Liver (tissue), 9 donors: ENCODE results near the gene DPYD. TPM values are rescaled to one million over a fixed set of nuclear protein-coding genes. Genes with fewer than 3 reads are reported as not detected.

Experiments used
- DNase-seq: peaks from one replicate; pipeline ENCODE4 v3.0.0-alpha.2; 2017; ENCODE audit warnings: low spot score
- H3K27ac ChIP-seq, 2 donors: one replicate each; pipeline ENCODE4 v1.7.0; 2013; ENCODE audit warnings: inconsistent platforms in 2 of 2, low read length in 2 of 2, control low read depth in 1 of 2, low read depth in 1 of 2, mild to moderate bottlenecking in 1 of 2
- H3K27me3 ChIP-seq, 4 donors: one replicate each; pipeline versions ENCODE4 v1.6.1 to v1.7.0; 2013; ENCODE audit warnings: low read length in 3 of 4, inconsistent platforms in 1 of 4, mild to moderate bottlenecking in 1 of 4, moderate library complexity in 1 of 4; ENCODE audit not compliant: control insufficient read depth in 4 of 4, insufficient read depth in 4 of 4
- H3K36me3 ChIP-seq, 4 donors: one replicate each; pipeline versions ENCODE4 v1.6.1 to v1.7.0; 2013; ENCODE audit warnings: low read length in 3 of 4, mild to moderate bottlenecking in 3 of 4, low read depth in 1 of 4, moderate library complexity in 1 of 4; ENCODE audit not compliant: control insufficient read depth in 4 of 4, insufficient read depth in 3 of 4
- H3K4me1 ChIP-seq, 4 donors: one replicate each; pipeline versions ENCODE4 v1.6.1 to v1.7.0; 2013; ENCODE audit warnings: low read length in 3 of 4, mild to moderate bottlenecking in 3 of 4, moderate library complexity in 1 of 4; ENCODE audit not compliant: control insufficient read depth in 4 of 4, insufficient read depth in 4 of 4
- H3K4me3 ChIP-seq, 3 donors: one replicate each; pipeline versions ENCODE4 v1.6.1 to v1.7.0; 2013; ENCODE audit warnings: low read length in 3 of 3, control low read depth in 1 of 3, low read depth in 1 of 3, mild to moderate bottlenecking in 1 of 3
- H3K9ac ChIP-seq, 2 donors: one replicate each; pipeline ENCODE4 v1.7.0; 2013; ENCODE audit warnings: low read length in 2 of 2, mild to moderate bottlenecking in 2 of 2, moderate library complexity in 2 of 2, control low read depth in 1 of 2, low read depth in 1 of 2
- H3K9me3 ChIP-seq, 4 donors: one replicate each; pipeline versions ENCODE4 v1.6.1 to v1.7.0; 2013; ENCODE audit warnings: low read length in 3 of 4; ENCODE audit not compliant: control insufficient read depth in 4 of 4
- EGR1 ChIP-seq, 2 donors: IDR thresholded peaks; 2 replicates each; pipeline ENCODE4 v1.6.1; 2016 to 2018; ENCODE audit warnings: antibody characterized with exemption in 2 of 2, low read depth in 2 of 2
- FOXA1 ChIP-seq: IDR thresholded peaks from 2 replicates; pipeline ENCODE4 v1.6.1; 2016; ENCODE audit warnings: antibody characterized with exemption
- FOXA2 ChIP-seq: IDR thresholded peaks from 2 replicates; pipeline ENCODE4 v1.6.1; 2016; ENCODE audit warnings: antibody characterized with exemption
- GABPA ChIP-seq, 2 donors: IDR thresholded peaks in 1 of 2; conservative IDR thresholded peaks in 1 of 2; 2 replicates each; pipeline ENCODE4 v1.6.1; 2016; ENCODE audit warnings: antibody characterized with exemption in 2 of 2, mild to moderate bottlenecking in 1 of 2, moderate library complexity in 1 of 2
- HNF4A ChIP-seq, 2 donors: conservative IDR thresholded peaks; 2 replicates each; pipeline ENCODE4 v1.6.1; 2016; ENCODE audit warnings: antibody characterized with exemption in 2 of 2, mild to moderate bottlenecking in 2 of 2
- HNF4G ChIP-seq: IDR thresholded peaks from 2 replicates; pipeline ENCODE4 v1.6.1; 2016; ENCODE audit warnings: antibody characterized with exemption
- JUND ChIP-seq, 2 donors: IDR thresholded peaks; 2 replicates each; pipeline ENCODE4 v1.6.1; 2016; ENCODE audit warnings: antibody characterized with exemption in 2 of 2
- NR2F2 ChIP-seq: IDR thresholded peaks from 2 replicates; pipeline ENCODE4 v1.6.1; 2016; ENCODE audit warnings: antibody characterized with exemption
- RAD21 ChIP-seq, 2 donors: IDR thresholded peaks; 2 replicates each; pipeline ENCODE4 v1.6.1; 2016; ENCODE audit warnings: antibody characterized with exemption in 2 of 2, mild to moderate bottlenecking in 2 of 2
- RXRA ChIP-seq, 2 donors: IDR thresholded peaks; 2 replicates each; pipeline ENCODE4 v1.6.1; 2017 to 2018; ENCODE audit warnings: antibody characterized with exemption in 2 of 2, mild to moderate bottlenecking in 1 of 2
- SP1 ChIP-seq: IDR thresholded peaks from 2 replicates; pipeline ENCODE4 v1.6.1; 2018; ENCODE audit warnings: antibody characterized with exemption, mild to moderate bottlenecking
- TAF1 ChIP-seq: conservative IDR thresholded peaks from 2 replicates; pipeline ENCODE4 v1.6.1; 2016; ENCODE audit warnings: antibody characterized with exemption, mild to moderate bottlenecking
- YY1 ChIP-seq: IDR thresholded peaks from 2 replicates; pipeline ENCODE4 v1.6.1; 2016; ENCODE audit warnings: antibody characterized with exemption, mild to moderate bottlenecking
- WGBS: extraction: QIAGEN DNeasy Blood & Tissue Kit; methylation state at CpG from one replicate; pipeline ENCODE4 v1.1.7; 2013; 5-methylcytosine and 5-hydroxymethylcytosine counted together
- polyA plus RNA-seq, 2 donors: library from polyadenylated mRNA; stranded (reverse) in 1 of 2; unstranded in 1 of 2; fragments of 200-250 nt in 1 of 2; fragments of >200 nt in 1 of 2; fragmentation: Nextera tagmentation in 1 of 2; extraction: Ambion mirVana in 1 of 2; gene quantifications; one replicate each; pipeline versions ENCODE4 v1.2.1 to v1.2.3, GENCODE V29; 2013 to 2015
- total RNA-seq, 2 donors: library from RNA; depleted of rRNA; stranded (reverse); fragments of >200 nt; gene quantifications; one replicate each; pipeline ENCODE4 v1.2.3, GENCODE V29; 2014
- TF ChIP-seq, protein P1 (sequence below): IDR thresholded peaks from 2 replicates; pipeline ENCODE4 v1.6.1; 2016; ENCODE audit warnings: antibody characterized with exemption, mild to moderate bottlenecking
- TF ChIP-seq, protein P2 (sequence below): fragments of 150-350 bp; IDR thresholded peaks from 2 replicates; pipeline ENCODE4 v1.5.1; 2017; ENCODE audit warnings: improper control_type of control experiment, low read depth, low read length; ENCODE audit not compliant: missing input control
- TF ChIP-seq, protein P3 (sequence below): IDR thresholded peaks from 2 replicates; pipeline ENCODE4 v1.6.1; 2016; ENCODE audit warnings: antibody characterized with exemption
- TF ChIP-seq, protein P4 (sequence below): IDR thresholded peaks from 2 replicates; pipeline ENCODE4 v1.6.1; 2016; ENCODE audit warnings: antibody characterized with exemption
- TF ChIP-seq, protein P5 (sequence below): IDR thresholded peaks from 2 replicates; pipeline ENCODE4 v1.6.1; 2016; ENCODE audit warnings: antibody characterized with exemption
- donor health status: healthy.
- donor health status: healthy.
- donor health status: healthy.
- donor health status: healthy.
- donor health status: healthy.

DPYD gene
- total and polyA plus RNA-seq, 4 donors, result 16.2 to 142 (median 47.0) TPM

DNA sequence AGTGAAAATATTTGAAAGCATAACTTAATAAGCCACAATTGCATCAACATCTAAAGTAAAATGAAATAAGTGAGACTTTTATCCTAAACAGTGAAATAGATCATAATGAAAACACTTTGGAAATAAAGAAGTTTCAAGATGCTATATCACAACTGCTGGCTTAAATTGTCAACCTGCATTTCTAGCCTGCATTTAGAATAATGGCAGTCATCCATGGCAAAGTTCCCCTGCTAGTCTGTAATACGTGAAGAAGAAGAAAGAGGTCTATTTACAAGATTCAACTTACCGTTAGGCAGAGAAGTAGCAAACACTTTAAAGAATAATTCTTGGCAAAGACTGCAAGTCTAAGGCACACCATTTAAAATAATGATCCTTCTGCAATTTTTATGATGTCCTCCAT, 133.6 kb downstream of the DPYD start:
- no peak for TF ChIP-seq FOXA2
- no peak for TF ChIP-seq TAF1
- TF ChIP-seq RAD21 (IDR thresholded peaks at IDR 0.05), result no peak
- no peak for TF ChIP-seq GABPA (IDR thresholded peaks at IDR 0.05 in 1 of 2, conservative IDR thresholded peaks at IDR 0.05 in 1 of 2)
- no peak for TF ChIP-seq FOXA1
- TF ChIP-seq YY1, result no peak
- TF ChIP-seq, protein P1, sequence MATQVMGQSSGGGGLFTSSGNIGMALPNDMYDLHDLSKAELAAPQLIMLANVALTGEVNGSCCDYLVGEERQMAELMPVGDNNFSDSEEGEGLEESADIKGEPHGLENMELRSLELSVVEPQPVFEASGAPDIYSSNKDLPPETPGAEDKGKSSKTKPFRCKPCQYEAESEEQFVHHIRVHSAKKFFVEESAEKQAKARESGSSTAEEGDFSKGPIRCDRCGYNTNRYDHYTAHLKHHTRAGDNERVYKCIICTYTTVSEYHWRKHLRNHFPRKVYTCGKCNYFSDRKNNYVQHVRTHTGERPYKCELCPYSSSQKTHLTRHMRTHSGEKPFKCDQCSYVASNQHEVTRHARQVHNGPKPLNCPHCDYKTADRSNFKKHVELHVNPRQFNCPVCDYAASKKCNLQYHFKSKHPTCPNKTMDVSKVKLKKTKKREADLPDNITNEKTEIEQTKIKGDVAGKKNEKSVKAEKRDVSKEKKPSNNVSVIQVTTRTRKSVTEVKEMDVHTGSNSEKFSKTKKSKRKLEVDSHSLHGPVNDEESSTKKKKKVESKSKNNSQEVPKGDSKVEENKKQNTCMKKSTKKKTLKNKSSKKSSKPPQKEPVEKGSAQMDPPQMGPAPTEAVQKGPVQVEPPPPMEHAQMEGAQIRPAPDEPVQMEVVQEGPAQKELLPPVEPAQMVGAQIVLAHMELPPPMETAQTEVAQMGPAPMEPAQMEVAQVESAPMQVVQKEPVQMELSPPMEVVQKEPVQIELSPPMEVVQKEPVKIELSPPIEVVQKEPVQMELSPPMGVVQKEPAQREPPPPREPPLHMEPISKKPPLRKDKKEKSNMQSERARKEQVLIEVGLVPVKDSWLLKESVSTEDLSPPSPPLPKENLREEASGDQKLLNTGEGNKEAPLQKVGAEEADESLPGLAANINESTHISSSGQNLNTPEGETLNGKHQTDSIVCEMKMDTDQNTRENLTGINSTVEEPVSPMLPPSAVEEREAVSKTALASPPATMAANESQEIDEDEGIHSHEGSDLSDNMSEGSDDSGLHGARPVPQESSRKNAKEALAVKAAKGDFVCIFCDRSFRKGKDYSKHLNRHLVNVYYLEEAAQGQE, result no peak
- no peak for TF ChIP-seq JUND (IDR thresholded peaks at IDR 0.05)
- TF ChIP-seq, protein P2, sequence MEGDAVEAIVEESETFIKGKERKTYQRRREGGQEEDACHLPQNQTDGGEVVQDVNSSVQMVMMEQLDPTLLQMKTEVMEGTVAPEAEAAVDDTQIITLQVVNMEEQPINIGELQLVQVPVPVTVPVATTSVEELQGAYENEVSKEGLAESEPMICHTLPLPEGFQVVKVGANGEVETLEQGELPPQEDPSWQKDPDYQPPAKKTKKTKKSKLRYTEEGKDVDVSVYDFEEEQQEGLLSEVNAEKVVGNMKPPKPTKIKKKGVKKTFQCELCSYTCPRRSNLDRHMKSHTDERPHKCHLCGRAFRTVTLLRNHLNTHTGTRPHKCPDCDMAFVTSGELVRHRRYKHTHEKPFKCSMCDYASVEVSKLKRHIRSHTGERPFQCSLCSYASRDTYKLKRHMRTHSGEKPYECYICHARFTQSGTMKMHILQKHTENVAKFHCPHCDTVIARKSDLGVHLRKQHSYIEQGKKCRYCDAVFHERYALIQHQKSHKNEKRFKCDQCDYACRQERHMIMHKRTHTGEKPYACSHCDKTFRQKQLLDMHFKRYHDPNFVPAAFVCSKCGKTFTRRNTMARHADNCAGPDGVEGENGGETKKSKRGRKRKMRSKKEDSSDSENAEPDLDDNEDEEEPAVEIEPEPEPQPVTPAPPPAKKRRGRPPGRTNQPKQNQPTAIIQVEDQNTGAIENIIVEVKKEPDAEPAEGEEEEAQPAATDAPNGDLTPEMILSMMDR, result no peak
- TF ChIP-seq, protein P3, sequence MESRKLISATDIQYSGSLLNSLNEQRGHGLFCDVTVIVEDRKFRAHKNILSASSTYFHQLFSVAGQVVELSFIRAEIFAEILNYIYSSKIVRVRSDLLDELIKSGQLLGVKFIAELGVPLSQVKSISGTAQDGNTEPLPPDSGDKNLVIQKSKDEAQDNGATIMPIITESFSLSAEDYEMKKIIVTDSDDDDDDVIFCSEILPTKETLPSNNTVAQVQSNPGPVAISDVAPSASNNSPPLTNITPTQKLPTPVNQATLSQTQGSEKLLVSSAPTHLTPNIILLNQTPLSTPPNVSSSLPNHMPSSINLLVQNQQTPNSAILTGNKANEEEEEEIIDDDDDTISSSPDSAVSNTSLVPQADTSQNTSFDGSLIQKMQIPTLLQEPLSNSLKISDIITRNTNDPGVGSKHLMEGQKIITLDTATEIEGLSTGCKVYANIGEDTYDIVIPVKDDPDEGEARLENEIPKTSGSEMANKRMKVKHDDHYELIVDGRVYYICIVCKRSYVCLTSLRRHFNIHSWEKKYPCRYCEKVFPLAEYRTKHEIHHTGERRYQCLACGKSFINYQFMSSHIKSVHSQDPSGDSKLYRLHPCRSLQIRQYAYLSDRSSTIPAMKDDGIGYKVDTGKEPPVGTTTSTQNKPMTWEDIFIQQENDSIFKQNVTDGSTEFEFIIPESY, result no peak
- TF ChIP-seq SP1, result no peak
- TF ChIP-seq HNF4A (conservative IDR thresholded peaks at IDR 0.05), result no peak
- TF ChIP-seq, protein P4, sequence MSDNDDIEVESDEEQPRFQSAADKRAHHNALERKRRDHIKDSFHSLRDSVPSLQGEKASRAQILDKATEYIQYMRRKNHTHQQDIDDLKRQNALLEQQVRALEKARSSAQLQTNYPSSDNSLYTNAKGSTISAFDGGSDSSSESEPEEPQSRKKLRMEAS, result no peak
- TF ChIP-seq, protein P5, sequence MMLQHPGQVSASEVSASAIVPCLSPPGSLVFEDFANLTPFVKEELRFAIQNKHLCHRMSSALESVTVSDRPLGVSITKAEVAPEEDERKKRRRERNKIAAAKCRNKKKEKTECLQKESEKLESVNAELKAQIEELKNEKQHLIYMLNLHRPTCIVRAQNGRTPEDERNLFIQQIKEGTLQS, result no peak
- no peak for TF ChIP-seq HNF4G
- no peak for TF ChIP-seq RXRA (IDR thresholded peaks at IDR 0.05)
- no peak for TF ChIP-seq EGR1 (IDR thresholded peaks at IDR 0.05; ENCODE audit: low read depth in 2 of 2)
- no peak for TF ChIP-seq NR2F2
- Histone ChIP-seq H3K4me3 (no peak overlapping the region), H3K4me1 (no peaks in the 10 kb centered on the region), H3K9ac (no peak overlapping the region), H3K27me3 (no peaks in the 10 kb centered on the region), H3K27ac (no peak overlapping the region), H3K9me3 (no peaks in the 10 kb centered on the region), H3K36me3 (peaks cover 0 to 2% (median under 1%) of the 10 kb centered on the region in 4 donors)
- DNase-seq, result no peak
- WGBS, result 87% methylated on average over 2 of the region's 2 CpGs
